H9 (cell line): ENCODE data around the gene C17orf114.

Source experiments
- DNase-seq: peaks from one replicate; pipeline ENCODE4 v3.0.0-alpha.2; 2017
- H2AFZ ChIP-seq: one replicate; pipeline ENCODE4 v1.6.1; 2013; ENCODE audit warnings: mild to moderate bottlenecking, low read length, control low read depth, moderate library complexity
- H2AK5ac ChIP-seq: 2 replicates; pipeline ENCODE4 v1.6.1; 2013; ENCODE audit warnings: low read length, control low read depth, mixed read lengths; ENCODE audit not compliant: insufficient read length
- H2BK120ac ChIP-seq: one replicate; pipeline ENCODE4 v1.6.1; 2013; ENCODE audit warnings: low read depth, mild to moderate bottlenecking, low read length, control low read depth, inconsistent platforms; ENCODE audit not compliant: poor library complexity, severe bottlenecking
- H2BK12ac ChIP-seq: 2 replicates; pipeline ENCODE4 v1.6.1; 2013; ENCODE audit warnings: low read length, control low read depth, mixed read lengths, low read depth; ENCODE audit not compliant: insufficient read length
- H2BK15ac ChIP-seq: 2 replicates; pipeline ENCODE4 v1.6.1; 2013; ENCODE audit warnings: low read depth, low read length, control low read depth
- H2BK20ac ChIP-seq: one replicate; pipeline ENCODE4 v1.6.1; 2013; ENCODE audit warnings: low read depth, mild to moderate bottlenecking, low read length, control low read depth, inconsistent platforms; ENCODE audit not compliant: poor library complexity, severe bottlenecking
- H2BK5ac ChIP-seq: 2 replicates; pipeline ENCODE4 v1.6.1; 2013; ENCODE audit warnings: low read length, control low read depth, mixed read lengths; ENCODE audit not compliant: insufficient read length
- H3K14ac ChIP-seq: 2 replicates; pipeline ENCODE4 v1.6.1; 2013; ENCODE audit warnings: low read length, control low read depth; ENCODE audit not compliant: insufficient read depth
- H3K18ac ChIP-seq: 2 replicates; pipeline ENCODE4 v1.6.1; 2013; ENCODE audit warnings: low read depth, mild to moderate bottlenecking, mixed read lengths, low read length, control low read depth; ENCODE audit not compliant: insufficient read length
- H3K23ac ChIP-seq: 2 replicates; pipeline ENCODE4 v1.6.1; 2013; ENCODE audit warnings: low read length, control low read depth, mixed read lengths, low read depth; ENCODE audit not compliant: insufficient read length
- H3K23me2 ChIP-seq: 2 replicates; pipeline ENCODE4 v1.6.1; 2013; ENCODE audit warnings: low read depth, mild to moderate bottlenecking, mixed read lengths, low read length, control low read depth; ENCODE audit not compliant: insufficient read length, poor library complexity, severe bottlenecking
- H3K27ac ChIP-seq: 2 replicates; pipeline ENCODE4 v1.5.1; 2013; ENCODE audit warnings: low read length, control low read depth, mixed read lengths, low read depth; ENCODE audit not compliant: insufficient read length
- H3K27me3 ChIP-seq: 2 replicates; pipeline ENCODE4 v1.6.1; 2013; ENCODE audit warnings: low read length, control low read depth, inconsistent platforms; ENCODE audit not compliant: insufficient read depth
- H3K4ac ChIP-seq: 2 replicates; pipeline ENCODE4 v1.6.1; 2013; ENCODE audit warnings: low read depth, mild to moderate bottlenecking, control low read depth, inconsistent platforms, low read length, moderate library complexity
- H3K4me1 ChIP-seq: 2 replicates; pipeline ENCODE4 v1.6.1; 2013; ENCODE audit warnings: low read length, control low read depth, inconsistent platforms; ENCODE audit not compliant: insufficient read depth
- H3K4me2 ChIP-seq: 2 replicates; pipeline ENCODE4 v1.6.1; 2013; ENCODE audit warnings: low read length, control low read depth, mixed read lengths; ENCODE audit not compliant: insufficient read length, insufficient read depth
- H3K56ac ChIP-seq: 2 replicates; pipeline ENCODE4 v1.6.1; 2013; ENCODE audit warnings: low read depth, mild to moderate bottlenecking, mixed read lengths, low read length, control low read depth; ENCODE audit not compliant: insufficient read length
- H3K79me1 ChIP-seq: 2 replicates; pipeline ENCODE4 v1.6.1; 2013; ENCODE audit warnings: low read depth, mild to moderate bottlenecking, moderate library complexity, low read length, control low read depth, inconsistent platforms; ENCODE audit not compliant: insufficient read depth, poor library complexity, severe bottlenecking
- H3K79me2 ChIP-seq: 2 replicates; pipeline ENCODE4 v1.6.1; 2013; ENCODE audit warnings: low read length, control low read depth, inconsistent platforms; ENCODE audit not compliant: insufficient read depth
- H3K9ac ChIP-seq: 2 replicates; pipeline ENCODE4 v1.6.1; 2013; ENCODE audit warnings: low read length, control low read depth, mixed read lengths; ENCODE audit not compliant: insufficient read length; ENCODE audit errors: extremely low read depth
- H3K9me3 ChIP-seq: one replicate; pipeline ENCODE4 v1.6.1; 2013; ENCODE audit warnings: low read depth, low read length, inconsistent platforms; ENCODE audit not compliant: control insufficient read depth
- H3T11ph ChIP-seq: one replicate; pipeline ENCODE4 v1.6.1; 2013; ENCODE audit warnings: mild to moderate bottlenecking, low read length, control low read depth, inconsistent platforms
- H4K20me1 ChIP-seq: one replicate; pipeline ENCODE4 v1.6.1; 2013; ENCODE audit not compliant: control insufficient read depth, insufficient read length, insufficient read depth
- H4K5ac ChIP-seq: 2 replicates; pipeline ENCODE4 v1.6.1; 2013; ENCODE audit warnings: low read depth, mild to moderate bottlenecking, mixed read lengths, low read length, control low read depth; ENCODE audit not compliant: insufficient read length
- H4K8ac ChIP-seq: replicated peaks from 2 replicates; pipeline ENCODE4 v1.6.1; 2013; ENCODE audit warnings: low read length, control low read depth, mixed read lengths, low read depth; ENCODE audit not compliant: insufficient read length
- H4K91ac ChIP-seq: 2 replicates; pipeline ENCODE4 v1.6.1; 2013; ENCODE audit warnings: low read depth, mild to moderate bottlenecking, moderate library complexity, mixed read lengths, low read length, control low read depth; ENCODE audit not compliant: insufficient read length
- H3K27ac Mint-ChIP-seq, 3 experiments: 2 replicates in 2 of 3; 3 replicates in 1 of 3; pipeline ENCODE4 v1.8.0; 2020 to 2021; ENCODE audit warnings: mixed read lengths in 3 of 3, mild to moderate bottlenecking in 1 of 3, moderate library complexity in 1 of 3
- H3K27me3 Mint-ChIP-seq: 2 replicates; pipeline ENCODE4 v1.8.0; 2021; ENCODE audit warnings: low read depth, mild to moderate bottlenecking, moderate library complexity, mixed read lengths
- H3K36me3 Mint-ChIP-seq, 3 experiments: 2 replicates in 2 of 3; 3 replicates in 1 of 3; pipeline ENCODE4 v1.8.0; 2020 to 2021; ENCODE audit warnings: low read depth in 3 of 3, mixed read lengths in 3 of 3; ENCODE audit not compliant: insufficient read depth in 1 of 3
- H3K4me1 Mint-ChIP-seq, 2 experiments: 2 replicates each; pipeline ENCODE4 v1.8.0; 2020; ENCODE audit warnings: mixed read lengths in 2 of 2
- H3K4me3 Mint-ChIP-seq, 2 experiments: 2 replicates in 1 of 2; 3 replicates in 1 of 2; pipeline ENCODE4 v1.8.0; 2020 to 2021; ENCODE audit warnings: mild to moderate bottlenecking in 2 of 2, mixed read lengths in 2 of 2, moderate library complexity in 1 of 2
- H3K9me3 Mint-ChIP-seq, 2 experiments: 2 replicates in 1 of 2; 3 replicates in 1 of 2; pipeline ENCODE4 v1.8.0; 2020; ENCODE audit warnings: mild to moderate bottlenecking in 2 of 2, mixed read lengths in 2 of 2, moderate library complexity in 1 of 2
- CTCF ChIP-seq: fragments of 200-600 bp; sonication (generic); conservative IDR thresholded peaks from 3 replicates; pipeline ENCODE4 v1.8.0; 2021; ENCODE audit warnings: antibody characterized with exemption, mild to moderate bottlenecking
- WGBS: extraction: QIAGEN DNeasy Blood & Tissue Kit; methylation state at CpG from one replicate; pipeline ENCODE4 v1.1.7; 2013; ENCODE audit warnings: missing lambda C conversion rate, low lambda C conversion rate, mixed read lengths; ENCODE audit not compliant: insufficient read length; ENCODE audit errors: extremely low coverage; 5-methylcytosine and 5-hydroxymethylcytosine counted together

Gene C17orf114

GRCh38 chr17:4837471-4838308, 35.6 kb upstream of the C17orf114 start:
- Histone ChIP-seq H3K4ac (no peak overlapping the region), H3K9ac (no peak overlapping the region), H3K14ac (no peak overlapping the region), H2AK5ac (no peak overlapping the region), H3T11ph (no peak overlapping the region), H3K79me1 (peaks cover 10% of the 10 kb centered on the region), H3K4me1 (no peaks in the 10 kb centered on the region; the same call in 1 of the 2 replicates), H3K27ac (no peak overlapping the region), H4K8ac (no peak overlapping the region), H3K23me2 (peaks cover 7% of the 10 kb centered on the region), H2BK20ac (no peak overlapping the region), H4K91ac (no peak overlapping the region), H2BK120ac (no peak overlapping the region), H2BK15ac (no peak overlapping the region), H3K23ac (no peak overlapping the region), H2AFZ (no peak overlapping the region), H3K27me3 (no peaks in the 10 kb centered on the region), H3K4me2 (no peak overlapping the region), H3K79me2 (peaks cover 12% of the 10 kb centered on the region; the same call in 1 of the 2 replicates), H3K9me3 (no peaks in the 10 kb centered on the region), H4K20me1 (no peaks in the 10 kb centered on the region), H2BK12ac (no peak overlapping the region), H2BK5ac (no peak overlapping the region), H3K18ac (no peak overlapping the region), H4K5ac (no peak overlapping the region), H3K56ac (no peak overlapping the region)
- H3K27ac Mint-ChIP-seq: peak overlapping the region in 1 of 3 experiments; percentile 20; a peak in 2 of 7 replicates
- no CpG with 5 or more reads among the region's 13 CpGs for WGBS
- no peaks in the 10 kb centered on the region for H3K9me3 Mint-ChIP-seq
- H3K27me3 Mint-ChIP-seq: 0 out of 2 replicates have a peak, but pooled peaks cover 1% of the 10 kb centered on the region
- peaks cover 0 to 14% (median 0%) of the 10 kb centered on the region in 3 experiments; a peak in 3 of 7 replicates for H3K36me3 Mint-ChIP-seq
- DNase-seq: no peak
- H3K4me3 Mint-ChIP-seq: no peak overlapping the region
- H3K4me1 Mint-ChIP-seq: peaks cover 34 to 38% of the 10 kb centered on the region in 2 experiments
- TF ChIP-seq CTCF: no peak
